ENCODE measurements around the gene MYO18B. TPM values are rescaled to one million over a fixed set of nuclear protein-coding genes. Genes with fewer than 3 reads are reported as not detected.

Gene MYO18B
- total RNA-seq, 6 experiments from 2014 or later, result 0.04 to 0.56 (median 0.07) TPM; not detected in 1

GRCh38 chr22:25782831-25783230 lies 40.8 kb downstream of the MYO18B start:
- Histone ChIP-seq H3K4me3 (no peak overlapping the region), H3K27me3 (no peaks in the 10 kb centered on the region), H3K36me3 (no peaks in the 10 kb centered on the region), H3K9me3 (no peaks in the 10 kb centered on the region), H3K27ac (no peak overlapping the region), H3K4me1 (no peaks in the 10 kb centered on the region)
- TF ChIP-seq POLR2A (IDR thresholded peaks at IDR 0.05), result no peak
- no peak for TF ChIP-seq CTCF (IDR thresholded peaks at IDR 0.05)
- no peak for ATAC-seq
- WGBS (ENCODE audit: insufficient coverage, low coverage, low lambda C conversion rate, missing lambda C conversion rate), result 56% methylated on average over 2 of the region's 2 CpGs
- DNase-seq, result no peak
- intact Hi-C loops (cut with DNase I), result no loop called here

DNA sequence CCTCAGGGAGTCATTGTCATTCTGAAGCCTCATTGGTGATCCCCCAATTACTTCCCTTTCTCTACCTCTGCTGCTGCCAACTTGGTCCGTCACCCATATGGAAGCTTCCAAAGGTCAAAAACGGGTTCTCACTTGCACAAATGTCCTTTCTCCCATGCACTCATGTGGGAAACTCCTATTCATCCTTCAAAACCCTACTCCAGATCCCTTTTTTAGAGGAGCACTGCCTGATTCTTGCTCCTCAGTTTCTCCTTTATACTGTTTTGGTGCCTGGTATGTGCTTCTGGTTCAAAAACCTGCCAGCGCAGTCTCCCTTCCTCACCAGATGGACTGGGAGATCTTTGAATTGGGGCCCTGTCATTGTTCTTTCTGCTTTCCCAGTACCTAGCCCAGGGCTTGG lies 41.9 kb downstream of the MYO18B start:
- no peak for ATAC-seq
- intact Hi-C loops (cut with DNase I), result no loop called here
- Histone ChIP-seq H3K27ac (no peak overlapping the region), H3K4me3 (no peak overlapping the region), H3K9me3 (no peaks in the 10 kb centered on the region), H3K36me3 (no peaks in the 10 kb centered on the region), H3K4me1 (no peaks in the 10 kb centered on the region), H3K27me3 (no peaks in the 10 kb centered on the region)
- no peak for DNase-seq
- TF ChIP-seq CTCF (IDR thresholded peaks at IDR 0.05) (no peak), POLR2A (IDR thresholded peaks at IDR 0.05) (no peak)
- 62% methylated on average over 3 of the region's 3 CpGs for WGBS (ENCODE audit: insufficient coverage, low coverage, low lambda C conversion rate, missing lambda C conversion rate)

GRCh38 chr22:25786165-25786564 lies 44.2 kb downstream of the MYO18B start:
- WGBS (ENCODE audit: insufficient coverage, low coverage, low lambda C conversion rate, missing lambda C conversion rate), result no CpG with 5 or more reads among the region's 1 CpG
- no peak for ATAC-seq
- intact Hi-C loops (cut with DNase I), result no loop called here

GRCh38 chr22:25791556-25791955 lies 49.6 kb downstream of the MYO18B start:
- intact Hi-C loops (cut with DNase I), result no loop called here
- no peaks in the 10 kb centered on the region for H3K27me3 ChIP-seq
- H3K4me1 ChIP-seq, result no peaks in the 10 kb centered on the region
- 35% methylated on average over 5 of the region's 5 CpGs for WGBS (ENCODE audit: insufficient coverage, low coverage, low lambda C conversion rate, missing lambda C conversion rate)
- no peak overlapping the region for H3K27ac ChIP-seq
- no peak for DNase-seq
- no peak overlapping the region for H3K4me3 ChIP-seq
- no peak for ATAC-seq
- no peaks in the 10 kb centered on the region for H3K9me3 ChIP-seq
- H3K36me3 ChIP-seq, result no peaks in the 10 kb centered on the region
- TF ChIP-seq POLR2A (IDR thresholded peaks at IDR 0.05) (no peak), CTCF (IDR thresholded peaks at IDR 0.05) (no peak)

More at GRCh38 chr22:25786165-25786564, 44.2 kb downstream of the MYO18B start:
- DNase-seq, result no peak
- H3K9me3 ChIP-seq, result no peaks in the 10 kb centered on the region
- no peak overlapping the region for H3K4me3 ChIP-seq
- H3K27me3 ChIP-seq, result no peaks in the 10 kb centered on the region
- TF ChIP-seq POLR2A (IDR thresholded peaks at IDR 0.05), result no peak
- TF ChIP-seq CTCF (IDR thresholded peaks at IDR 0.05), result no peak
- H3K27ac ChIP-seq, result no peak overlapping the region
- no peaks in the 10 kb centered on the region for H3K4me1 ChIP-seq
- no peaks in the 10 kb centered on the region for H3K36me3 ChIP-seq

- no peak for DNase-seq
- H3K36me3 ChIP-seq, result no peaks in the 10 kb centered on the region
- ATAC-seq, result no peak
- H3K27me3 ChIP-seq, result no peaks in the 10 kb centered on the region
- no peaks in the 10 kb centered on the region for H3K9me3 ChIP-seq
- 33% methylated on average over 5 of the region's 5 CpGs for WGBS (ENCODE audit: insufficient coverage, low coverage, low lambda C conversion rate, missing lambda C conversion rate)
- no peak for TF ChIP-seq CTCF (IDR thresholded peaks at IDR 0.05)
- TF ChIP-seq POLR2A (IDR thresholded peaks at IDR 0.05), result no peak
- no peak overlapping the region for H3K27ac ChIP-seq
- no peaks in the 10 kb centered on the region for H3K4me1 ChIP-seq
- intact Hi-C loops (cut with DNase I), result no loop called here
- H3K4me3 ChIP-seq, result no peak overlapping the region
Measured at GRCh38 chr22:25795478-25795877, 53.5 kb downstream of the MYO18B start.

Measured in right lobe of liver (tissue), 6 donors.